ENCODE measurements around the gene LRP2BP. TPM values are rescaled to one million over a fixed set of nuclear protein-coding genes. Genes with fewer than 3 reads are reported as not detected.

The LRP2BP gene
- total and polyA plus RNA-seq, 2 of the 4 experiments (the other 2 are of a cell fraction), result 0.10 to 0.18 TPM

- no CpG with 5 or more reads among the region's 4 CpGs for WGBS, 2 experiments (ENCODE audit: extremely low coverage in 2 of 2, insufficient read length in 1 of 2)
- DNase-seq, result no peak
- Histone ChIP-seq H2BK120ac (ENCODE audit: low read depth, low read length) (no peak overlapping the region), H3K9ac (ENCODE audit: low read depth, low read length) (no peak overlapping the region), H2AFZ (replicated peaks; ENCODE audit: low read length, poor library complexity) (no peak overlapping the region), H3K27me3 (ENCODE audit: control insufficient read depth, insufficient read depth, low read length) (no peaks in the 10 kb centered on the region), H2BK15ac (ENCODE audit: low read depth, low read length) (no peak overlapping the region), H2BK5ac (ENCODE audit: low read depth, low read length, poor library complexity, severe bottlenecking) (no peak overlapping the region), H3K14ac (replicated peaks; ENCODE audit: low read depth, low read length) (no peak overlapping the region), H4K5ac (ENCODE audit: low read depth, low read length) (no peak overlapping the region), H3K18ac (ENCODE audit: low read depth, low read length) (no peak overlapping the region), H3K4ac (ENCODE audit: low read depth, low read length) (no peak overlapping the region), H2AK9ac (replicated peaks; ENCODE audit: low read depth, low read length, poor library complexity) (no peak overlapping the region), H2BK20ac (ENCODE audit: low read depth, low read length) (no peak overlapping the region), H3K4me1 (ENCODE audit: control insufficient read depth, insufficient read depth, low read length) (no peaks in the 10 kb centered on the region), H4K20me1 (ENCODE audit: insufficient read depth, low read length) (no peaks in the 10 kb centered on the region), H3K23ac (ENCODE audit: low read depth, low read length) (no peak overlapping the region), H3K9me1 (ENCODE audit: insufficient read depth, low read length) (no peaks in the 10 kb centered on the region), H3K27ac (ENCODE audit: insufficient read depth, low read length) (no peak overlapping the region), H3K36me3 (ENCODE audit: control insufficient read depth, insufficient read depth, low read length) (peaks cover 2% of the 10 kb centered on the region; the same call in 1 of the 2 replicates), H3K4me3 (ENCODE audit: insufficient read depth, low read depth, low read length) (no peak overlapping the region), H3K56ac (ENCODE audit: extremely low read depth, insufficient read depth, low read length) (no peak overlapping the region), H3K4me2 (ENCODE audit: low read depth, low read length) (no peak overlapping the region), H2AK5ac (ENCODE audit: low read depth, low read length) (no peak overlapping the region), H4K8ac (ENCODE audit: low read depth in 2 of 2, low read length in 2 of 2) (no peak overlapping the region), H4K91ac (ENCODE audit: insufficient read depth, low read depth, low read length) (no peak overlapping the region), H3K79me1 (ENCODE audit: low read depth in 1 of 2, low read length in 2 of 2) (no peaks in the 10 kb centered on the region), H3K9me3 (ENCODE audit: control insufficient read depth, insufficient read depth, low read length) (peaks cover 5% of the 10 kb centered on the region)
- in situ Hi-C loops (cut with MboI; ENCODE audit: low sequenced_read_pairs), result no loop called here
- no peak for TF ChIP-seq NFE2L2 (IDR thresholded peaks at IDR 0.05; ENCODE audit: low read depth, low read length)
- TF ChIP-seq MAZ (IDR thresholded peaks at IDR 0.05; ENCODE audit: borderline replicate concordance, low read depth, low read length), result no peak
- no peak for TF ChIP-seq POLR2A (IDR thresholded peaks at IDR 0.05; ENCODE audit: low read depth, low read length)
- TF ChIP-seq USF2 (IDR thresholded peaks at IDR 0.05; ENCODE audit: low read depth, low read length), result no peak
- no peak for TF ChIP-seq RFX5 (IDR thresholded peaks at IDR 0.05; ENCODE audit: low read depth, low read length)
- no peak for TF ChIP-seq SMC3 (IDR thresholded peaks at IDR 0.05; ENCODE audit: low read depth, low read length)
- no peak for TF ChIP-seq MXI1 (IDR thresholded peaks at IDR 0.05; ENCODE audit: borderline replicate concordance, low read depth, low read length)
- TF ChIP-seq CEBPB (IDR thresholded peaks at IDR 0.05; ENCODE audit: low read depth, low read length), result no peak
- TF ChIP-seq MAFK (IDR thresholded peaks at IDR 0.05; ENCODE audit: low read depth, low read length), result no peak
- no peak for TF ChIP-seq FOS (IDR thresholded peaks at IDR 0.05; ENCODE audit: low read depth, low read length)
- TF ChIP-seq CTCF (conservative IDR thresholded peaks at IDR 0.05; ENCODE audit: low read depth, low read length), result no peak
- no peak for TF ChIP-seq ELK1 (IDR thresholded peaks at IDR 0.05; ENCODE audit: borderline replicate concordance, low read depth, low read length)
- TF ChIP-seq RAD21 (IDR thresholded peaks at IDR 0.05; ENCODE audit: low read length), result no peak
- no peak for TF ChIP-seq RCOR1 (IDR thresholded peaks at IDR 0.05; ENCODE audit: insufficient replicate concordance, low read length)
- no peak for TF ChIP-seq CHD1 (IDR thresholded peaks at IDR 0.05; ENCODE audit: low read depth, low read length)
- no peak for TF ChIP-seq BHLHE40 (IDR thresholded peaks at IDR 0.05; ENCODE audit: low read depth, low read length)
- BruUV-seq (replicated peaks), result no TSS peak
- intact Hi-C loops (cut with micrococcal nuclease), result no loop called here
- ChIA-PET CTCF (interaction anchor here (0.6 kb wide), 1 partner anchor 88 kb away, joined by 3 read pairs; the partner anchor contains the start of gene CCDC110), POLR2A (ENCODE audit: unreplicated experiment) (no interaction called here)
- dilution Hi-C loops (cut with HindIII; ENCODE audit: low sequenced_read_pairs, unreplicated experiment), result no loop called here
- no peak for ATAC-seq (ENCODE audit: low read depth)
These were observed 12.3 kb downstream of the LRP2BP start for GRCh38 chr4:185383451-185383850.

Data from IMR-90 (cell line).